Measurements from ENCODE around the gene PBX3.
"Not testable (repeated sequence)": the region's sequence is repeated elsewhere in the genome, so short reads cannot be mapped to it uniquely, and the experiment has no call there.

The PBX3 gene

GRCh38 chr9:125763394-125763801 is 16.2 kb downstream of the PBX3 start:
- H3K4me3 ChIP-seq (ENCODE audit: low read length), result no peak overlapping the region
- no peaks in the 10 kb centered on the region for H3K36me3 ChIP-seq (ENCODE audit: insufficient read depth, low read length)
- no peaks in the 10 kb centered on the region for H3K27me3 ChIP-seq (ENCODE audit: control insufficient read depth, insufficient read depth, low read length)
- H3K4me1 ChIP-seq (ENCODE audit: control insufficient read depth, insufficient read depth, low read length), result no peaks in the 10 kb centered on the region
- H3K4me2 ChIP-seq (ENCODE audit: low read length), result no peak overlapping the region
- H3K9me3 ChIP-seq (replicated peaks; ENCODE audit: low read length), result no peaks in the 10 kb centered on the region
- H3K9ac ChIP-seq (ENCODE audit: low read depth, low read length), result no peak overlapping the region

GRCh38 chr9:125764198-125764597 is 17.0 kb downstream of the PBX3 start:
- Histone ChIP-seq H3K36me3 (ENCODE audit: insufficient read depth, low read length) (no peaks in the 10 kb centered on the region), H3K4me3 (ENCODE audit: low read length) (no peak overlapping the region), H3K9ac (ENCODE audit: low read depth, low read length) (no peak overlapping the region), H3K9me3 (replicated peaks; ENCODE audit: low read length) (no peaks in the 10 kb centered on the region), H3K4me1 (ENCODE audit: control insufficient read depth, insufficient read depth, low read length) (no peaks in the 10 kb centered on the region), H3K27me3 (ENCODE audit: control insufficient read depth, insufficient read depth, low read length) (no peaks in the 10 kb centered on the region), H3K4me2 (ENCODE audit: low read length) (no peak overlapping the region)

- no peaks in the 10 kb centered on the region for H3K27me3 ChIP-seq (ENCODE audit: control insufficient read depth, insufficient read depth, low read length)
- no peak overlapping the region for H3K4me3 ChIP-seq (ENCODE audit: low read length)
- no peaks in the 10 kb centered on the region for H3K9me3 ChIP-seq (replicated peaks; ENCODE audit: low read length)
- no peaks in the 10 kb centered on the region for H3K4me1 ChIP-seq (ENCODE audit: control insufficient read depth, insufficient read depth, low read length)
- H3K36me3 ChIP-seq (ENCODE audit: insufficient read depth, low read length), result no peaks in the 10 kb centered on the region
- no peak overlapping the region for H3K4me2 ChIP-seq (ENCODE audit: low read length)
- H3K9ac ChIP-seq (ENCODE audit: low read depth, low read length), result no peak overlapping the region
Measured at GRCh38 chr9:125766468-125767221, 19.5 kb downstream of the PBX3 start.

- no peak overlapping the region for H3K9ac ChIP-seq (ENCODE audit: low read depth, low read length)
- H3K4me3 ChIP-seq (ENCODE audit: low read length), result no peak overlapping the region
- H3K27me3 ChIP-seq (ENCODE audit: control insufficient read depth, insufficient read depth, low read length), result no peaks in the 10 kb centered on the region
Measured at GRCh38 chr9:125767349-125767748, 20.2 kb downstream of the PBX3 start.

GRCh38 chr9:125768803-125769202 is 21.6 kb downstream of the PBX3 start:
- no peak overlapping the region for H3K4me2 ChIP-seq (ENCODE audit: low read length)

More at GRCh38 chr9:125767349-125767748, 20.2 kb downstream of the PBX3 start:
- Histone ChIP-seq H3K36me3 (ENCODE audit: insufficient read depth, low read length) (no peaks in the 10 kb centered on the region), H3K4me1 (ENCODE audit: control insufficient read depth, insufficient read depth, low read length) (no peaks in the 10 kb centered on the region), H3K4me2 (ENCODE audit: low read length) (no peak overlapping the region), H3K9me3 (replicated peaks; ENCODE audit: low read length) (no peaks in the 10 kb centered on the region)

GRCh38 chr9:125771037-125771436 is 23.9 kb downstream of the PBX3 start:
- Histone ChIP-seq H3K36me3 (ENCODE audit: insufficient read depth, low read length) (no peaks in the 10 kb centered on the region), H3K27me3 (ENCODE audit: control insufficient read depth, insufficient read depth, low read length) (no peaks in the 10 kb centered on the region), H3K4me1 (ENCODE audit: control insufficient read depth, insufficient read depth, low read length) (no peaks in the 10 kb centered on the region), H3K4me2 (ENCODE audit: low read length) (no peak overlapping the region), H3K9ac (ENCODE audit: low read depth, low read length) (no peak overlapping the region), H3K9me3 (replicated peaks; ENCODE audit: low read length) (no peaks in the 10 kb centered on the region), H3K4me3 (ENCODE audit: low read length) (no peak overlapping the region)

More at GRCh38 chr9:125768803-125769202, 21.6 kb downstream of the PBX3 start:
- no peaks in the 10 kb centered on the region for H3K27me3 ChIP-seq (ENCODE audit: control insufficient read depth, insufficient read depth, low read length)
- H3K36me3 ChIP-seq (ENCODE audit: insufficient read depth, low read length), result no peaks in the 10 kb centered on the region
- H3K9ac ChIP-seq (ENCODE audit: low read depth, low read length), result no peak overlapping the region
- H3K9me3 ChIP-seq (replicated peaks; ENCODE audit: low read length), result no peaks in the 10 kb centered on the region
- H3K4me1 ChIP-seq (ENCODE audit: control insufficient read depth, insufficient read depth, low read length), result no peaks in the 10 kb centered on the region
- no peak overlapping the region for H3K4me3 ChIP-seq (ENCODE audit: low read length)

- Histone ChIP-seq H3K27me3 (ENCODE audit: control insufficient read depth, insufficient read depth, low read length) (no peaks in the 10 kb centered on the region), H3K9me3 (replicated peaks; ENCODE audit: low read length) (no peaks in the 10 kb centered on the region), H3K36me3 (ENCODE audit: insufficient read depth, low read length) (no peaks in the 10 kb centered on the region), H3K9ac (ENCODE audit: low read depth, low read length) (no peak overlapping the region), H3K4me1 (ENCODE audit: control insufficient read depth, insufficient read depth, low read length) (no peaks in the 10 kb centered on the region), H3K4me2 (ENCODE audit: low read length) (no peak overlapping the region), H3K4me3 (ENCODE audit: low read length) (no peak overlapping the region)
Measured at GRCh38 chr9:125772740-125773139, 25.6 kb downstream of the PBX3 start.

GRCh38 chr9:125774106-125774505 is 26.9 kb downstream of the PBX3 start:
- H3K27me3 ChIP-seq (ENCODE audit: control insufficient read depth, insufficient read depth, low read length), result no peaks in the 10 kb centered on the region
- no peak overlapping the region for H3K9ac ChIP-seq (ENCODE audit: low read depth, low read length)
- no peaks in the 10 kb centered on the region for H3K9me3 ChIP-seq (replicated peaks; ENCODE audit: low read length)
- H3K4me3 ChIP-seq (ENCODE audit: low read length), result no peak overlapping the region
- no peak overlapping the region for H3K4me2 ChIP-seq (ENCODE audit: low read length)
- H3K4me1 ChIP-seq (ENCODE audit: control insufficient read depth, insufficient read depth, low read length), result no peaks in the 10 kb centered on the region
- H3K36me3 ChIP-seq (ENCODE audit: insufficient read depth, low read length), result no peaks in the 10 kb centered on the region

- H3K4me2 ChIP-seq (ENCODE audit: low read length); H3K4me1 ChIP-seq (ENCODE audit: control insufficient read depth, insufficient read depth, low read length); H3K9me3 ChIP-seq (replicated peaks; ENCODE audit: low read length); H3K36me3 ChIP-seq (ENCODE audit: insufficient read depth, low read length); H3K4me3 ChIP-seq (ENCODE audit: low read length); H3K27me3 ChIP-seq (ENCODE audit: control insufficient read depth, insufficient read depth, low read length); H3K9ac ChIP-seq (ENCODE audit: low read depth, low read length): not testable (repeated sequence)
Measured at GRCh38 chr9:125776789-125777188, 29.6 kb downstream of the PBX3 start.

- H3K4me3 ChIP-seq (ENCODE audit: low read length); H3K36me3 ChIP-seq (ENCODE audit: insufficient read depth, low read length); H3K27me3 ChIP-seq (ENCODE audit: control insufficient read depth, insufficient read depth, low read length); H3K4me1 ChIP-seq (ENCODE audit: control insufficient read depth, insufficient read depth, low read length); H3K9me3 ChIP-seq (replicated peaks; ENCODE audit: low read length); H3K4me2 ChIP-seq (ENCODE audit: low read length); H3K9ac ChIP-seq (ENCODE audit: low read depth, low read length): not testable (repeated sequence)
Measured at GRCh38 chr9:125778538-125779219, 31.5 kb downstream of the PBX3 start.

GRCh38 chr9:125779220-125779565 is 32.0 kb downstream of the PBX3 start:
- H3K9ac ChIP-seq (ENCODE audit: low read depth, low read length); H3K27me3 ChIP-seq (ENCODE audit: control insufficient read depth, insufficient read depth, low read length); H3K4me2 ChIP-seq (ENCODE audit: low read length); H3K9me3 ChIP-seq (replicated peaks; ENCODE audit: low read length); H3K36me3 ChIP-seq (ENCODE audit: insufficient read depth, low read length); H3K4me3 ChIP-seq (ENCODE audit: low read length); H3K4me1 ChIP-seq (ENCODE audit: control insufficient read depth, insufficient read depth, low read length): not testable (repeated sequence)

- no peak overlapping the region for H3K4me3 ChIP-seq (ENCODE audit: low read length)
- H3K9ac ChIP-seq (ENCODE audit: low read depth, low read length), result no peak overlapping the region
- no peak overlapping the region for H3K4me2 ChIP-seq (ENCODE audit: low read length)
- H3K9me3 ChIP-seq (replicated peaks; ENCODE audit: low read length), result no peaks in the 10 kb centered on the region
- H3K27me3 ChIP-seq (ENCODE audit: control insufficient read depth, insufficient read depth, low read length), result no peaks in the 10 kb centered on the region
- no peaks in the 10 kb centered on the region for H3K36me3 ChIP-seq (ENCODE audit: insufficient read depth, low read length)
- H3K4me1 ChIP-seq (ENCODE audit: control insufficient read depth, insufficient read depth, low read length), result peaks cover 18% of the 10 kb centered on the region
Measured at GRCh38 chr9:125782718-125783117, 35.5 kb downstream of the PBX3 start.
